NCI-H1694 (cell line): ENCODE measurements around the gene SPEM2.
"Not testable (repeated sequence)": the region's sequence is repeated elsewhere in the genome, so short reads cannot be mapped to it uniquely, and the experiment has no call there.

ENCODE experiments used
- DNase-seq: peaks from one replicate; lab custom pipeline; 2025; lab: John Stamatoyannopoulos, UW

The SPEM2 gene

GRCh38 chr17:7442142-7442541, 16.7 kb downstream of the SPEM2 start:
- no peak for DNase-seq

DNA sequence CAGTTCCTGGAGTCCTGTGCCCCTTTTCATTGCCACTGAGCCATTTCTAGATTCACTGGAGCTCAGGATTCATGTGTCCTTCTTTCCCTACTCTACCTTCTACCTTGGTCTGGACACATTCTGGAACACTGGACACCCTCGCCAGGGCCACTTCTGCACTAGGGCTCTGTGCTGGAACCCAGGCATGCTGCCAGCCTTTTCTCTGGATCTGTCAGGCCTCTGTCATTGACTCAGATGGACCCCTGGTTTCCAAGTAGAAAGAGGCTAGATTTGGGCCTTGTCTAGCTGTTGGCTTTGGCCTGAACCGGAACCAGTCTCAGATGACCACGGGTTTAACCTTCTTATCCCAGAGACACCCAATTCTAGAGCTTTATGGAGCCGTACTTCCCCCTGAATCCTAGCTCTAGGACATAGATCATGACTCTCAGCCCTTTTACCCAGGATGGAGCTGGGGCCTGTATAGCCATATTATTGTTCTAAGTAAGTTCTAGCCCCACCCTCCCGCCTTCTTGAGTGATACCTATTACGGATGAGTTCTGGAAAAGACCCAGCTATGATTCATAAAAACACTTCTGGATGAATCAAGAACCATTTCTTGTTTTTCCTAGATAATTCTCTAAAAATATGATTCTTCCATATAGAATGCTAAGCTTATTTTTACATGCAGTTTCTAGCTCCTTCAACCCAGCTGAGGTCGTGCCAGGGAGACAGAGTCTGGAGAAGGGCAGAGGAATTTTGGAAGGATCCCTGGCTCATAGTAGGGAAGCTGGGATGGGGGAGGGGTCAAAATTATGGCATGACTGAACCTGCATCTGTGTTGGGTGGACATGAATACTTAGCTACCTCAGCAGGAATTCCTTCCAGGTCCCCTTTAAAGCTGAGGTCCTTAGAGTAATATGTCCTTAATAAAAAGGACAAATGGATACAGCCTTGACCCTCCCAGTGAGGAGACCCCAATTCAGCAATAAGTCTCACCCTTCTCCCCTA, 18.4 kb downstream of the SPEM2 start:
- no peak for DNase-seq

DNA sequence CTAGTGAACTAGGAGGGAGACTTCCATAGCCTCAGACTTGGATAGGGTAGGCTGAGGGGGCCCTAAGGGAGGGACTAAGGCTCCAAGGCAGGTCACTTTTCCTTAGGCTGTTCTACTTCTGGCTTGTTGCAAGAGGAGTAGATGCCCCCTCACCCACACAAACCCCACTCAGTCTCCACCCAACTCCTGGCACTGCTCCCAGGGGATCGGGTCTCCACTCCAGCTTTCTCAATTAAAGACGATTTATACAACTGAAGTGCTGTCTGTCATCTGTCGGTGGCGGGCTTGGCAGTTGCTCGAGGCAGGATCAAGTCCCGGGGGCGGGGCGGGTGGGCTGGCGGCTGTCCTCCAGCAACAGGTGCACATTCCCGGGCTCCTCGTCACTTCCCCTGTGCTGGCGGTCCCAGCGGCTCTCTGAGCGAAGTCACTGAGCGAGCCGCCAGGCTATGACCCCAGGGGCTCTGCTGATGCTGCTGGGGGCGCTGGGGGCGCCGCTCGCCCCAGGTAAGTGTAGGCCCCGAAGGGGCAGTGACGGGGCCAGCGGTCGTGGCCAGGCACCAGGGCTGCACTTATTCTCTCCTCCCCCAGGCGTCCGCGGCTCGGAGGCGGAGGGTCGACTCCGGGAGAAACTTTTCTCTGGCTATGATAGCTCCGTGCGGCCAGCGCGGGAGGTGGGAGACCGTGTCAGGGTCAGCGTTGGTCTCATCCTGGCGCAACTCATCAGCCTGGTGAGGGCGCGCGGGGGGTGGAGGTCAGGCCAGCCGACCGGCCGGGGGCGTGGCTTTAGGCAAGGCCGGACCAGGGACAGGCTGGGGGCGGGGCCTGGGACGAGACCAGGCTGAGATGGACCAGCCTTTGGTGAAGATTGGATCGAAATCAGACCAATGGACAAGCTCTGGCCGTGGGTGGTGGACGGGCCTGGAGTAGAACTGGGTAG, 19.5 kb downstream of the SPEM2 start, which contains the start of gene CHRNB1:
CHRNB1 (plus strand) TSS at position 380 of the 937 bp plus-strand sequence; CDS start at position 447, 67 bp downstream.
- no peak for DNase-seq

DNA sequence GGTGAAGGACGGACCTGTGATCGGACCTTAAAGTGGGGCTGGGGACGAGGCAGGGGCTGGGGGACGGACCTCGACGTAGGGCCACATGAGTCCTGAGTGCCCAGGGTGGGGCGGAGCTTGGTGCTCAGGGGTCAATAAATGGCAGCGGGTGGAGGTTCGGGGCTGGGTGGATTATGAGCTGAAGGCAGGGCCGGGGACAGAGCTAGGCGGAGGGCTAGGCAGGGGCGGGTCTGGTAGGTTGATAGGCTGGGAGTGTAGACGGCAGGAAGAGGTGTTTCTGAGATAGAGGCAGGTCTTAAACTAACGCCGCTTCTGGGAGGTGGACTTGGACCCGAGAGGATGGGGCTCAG, 20.2 kb downstream of the SPEM2 start:
- no peak for DNase-seq

GRCh38 chr17:7448461-7448860, 23.0 kb downstream of the SPEM2 start:
- DNase-seq: no peak

GRCh38 chr17:7459961-7460545, 34.6 kb downstream of the SPEM2 start:
- no peak for DNase-seq

DNA sequence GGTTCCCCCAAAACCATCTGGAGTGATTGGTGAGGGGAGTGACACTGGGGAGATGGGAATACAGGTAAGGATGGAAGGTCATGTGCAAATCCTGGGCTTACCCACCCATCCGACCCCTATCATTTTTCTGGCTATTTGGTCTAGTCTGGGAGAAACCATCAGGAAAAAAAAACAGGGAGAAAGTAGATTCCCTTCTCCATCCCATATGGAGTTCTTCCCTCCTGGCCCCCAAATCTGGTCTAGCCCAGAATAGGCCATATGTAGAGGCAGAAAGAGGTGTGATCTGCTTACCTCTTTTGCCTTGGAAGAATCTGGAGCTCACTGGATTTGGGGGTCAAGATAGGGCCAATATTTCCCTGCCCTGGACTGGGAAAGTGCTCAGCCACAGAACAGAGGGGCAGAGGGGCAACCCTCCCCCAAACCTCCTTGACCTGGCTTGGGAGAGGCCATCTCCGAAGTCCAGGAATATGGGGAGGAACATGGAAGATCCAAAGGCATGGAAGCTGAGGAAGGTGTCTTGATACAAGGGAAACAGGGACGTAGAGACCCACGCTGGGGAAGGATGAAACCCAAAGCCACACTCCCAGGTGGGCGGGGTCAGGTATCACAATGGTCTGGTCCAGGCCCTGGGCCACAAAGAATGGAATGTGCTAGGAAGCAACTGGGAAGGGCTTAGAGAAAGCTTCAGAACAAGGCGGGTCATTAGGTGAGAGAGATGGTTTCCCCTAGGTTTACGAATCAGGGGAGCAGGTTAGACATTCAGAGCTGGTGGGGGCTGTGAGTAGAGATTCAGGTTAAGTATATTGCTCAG, 35.6 kb downstream of the SPEM2 start:
- no peak for DNase-seq

GRCh38 chr17:7462474-7463371, 37.3 kb downstream of the SPEM2 start:
- no peak for DNase-seq

DNA sequence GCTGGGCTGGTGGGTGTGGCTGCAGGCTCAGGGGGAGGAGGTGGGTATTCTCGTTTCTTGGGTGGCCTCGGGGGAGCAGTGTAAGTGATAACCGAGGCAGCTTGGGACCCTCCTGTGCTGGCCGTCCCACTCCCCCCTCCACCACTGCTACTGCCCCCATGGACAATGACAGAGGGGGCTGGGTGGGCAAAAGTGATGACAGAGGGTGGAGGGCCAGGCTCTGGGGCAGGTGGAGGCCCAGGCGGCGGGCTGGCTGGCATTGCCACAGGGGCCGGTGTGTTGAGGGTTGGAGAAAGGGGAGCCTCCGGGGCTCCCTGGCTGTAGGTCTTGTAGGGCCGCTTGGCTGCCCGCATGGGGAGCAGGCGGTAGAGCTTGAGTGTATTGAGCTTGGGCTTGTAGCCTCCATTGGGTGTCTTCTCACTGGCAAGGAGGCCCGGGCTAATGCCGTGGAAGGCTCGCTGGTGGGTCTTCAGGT, 38.0 kb downstream of the SPEM2 start:
- no peak for DNase-seq

- no peak for DNase-seq
Measured at GRCh38 chr17:7464081-7464480, 38.7 kb downstream of the SPEM2 start.

DNA sequence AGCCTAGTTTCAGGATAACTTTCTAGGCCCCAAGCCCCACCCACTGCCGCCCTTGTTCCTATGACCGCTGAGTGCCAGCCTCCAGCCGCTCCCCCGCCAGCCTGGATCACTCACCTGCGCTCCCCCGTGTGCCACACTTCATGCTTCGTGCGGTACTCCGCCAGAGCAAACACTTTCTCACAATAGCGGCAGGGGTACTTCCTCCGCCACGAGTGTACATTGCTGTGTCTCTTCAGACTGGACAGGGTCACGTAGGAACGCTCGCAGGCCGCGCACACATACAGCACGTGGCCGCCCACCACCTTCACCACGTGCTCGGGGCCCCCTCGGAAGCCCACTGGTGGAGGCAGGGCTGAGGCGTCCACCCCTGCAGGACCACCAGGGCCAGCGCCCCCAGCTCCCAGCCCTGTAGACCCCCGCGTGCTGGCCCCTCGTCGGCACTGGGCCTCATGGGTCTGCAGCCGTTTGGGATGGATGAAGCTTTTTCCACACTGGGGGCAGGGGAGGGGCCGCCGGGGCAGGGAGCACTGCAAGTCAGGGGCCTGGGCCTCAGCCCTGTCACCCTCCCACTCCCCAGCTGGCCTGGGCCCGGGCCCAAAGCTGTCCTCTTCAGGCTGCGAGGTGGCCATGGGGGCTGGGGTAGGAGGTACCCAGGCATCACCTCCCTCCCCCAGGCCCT, 40.3 kb downstream of the SPEM2 start:
- no peak for DNase-seq

- DNase-seq: no peak
Measured at GRCh38 chr17:7466318-7466638, 40.9 kb downstream of the SPEM2 start.

DNA sequence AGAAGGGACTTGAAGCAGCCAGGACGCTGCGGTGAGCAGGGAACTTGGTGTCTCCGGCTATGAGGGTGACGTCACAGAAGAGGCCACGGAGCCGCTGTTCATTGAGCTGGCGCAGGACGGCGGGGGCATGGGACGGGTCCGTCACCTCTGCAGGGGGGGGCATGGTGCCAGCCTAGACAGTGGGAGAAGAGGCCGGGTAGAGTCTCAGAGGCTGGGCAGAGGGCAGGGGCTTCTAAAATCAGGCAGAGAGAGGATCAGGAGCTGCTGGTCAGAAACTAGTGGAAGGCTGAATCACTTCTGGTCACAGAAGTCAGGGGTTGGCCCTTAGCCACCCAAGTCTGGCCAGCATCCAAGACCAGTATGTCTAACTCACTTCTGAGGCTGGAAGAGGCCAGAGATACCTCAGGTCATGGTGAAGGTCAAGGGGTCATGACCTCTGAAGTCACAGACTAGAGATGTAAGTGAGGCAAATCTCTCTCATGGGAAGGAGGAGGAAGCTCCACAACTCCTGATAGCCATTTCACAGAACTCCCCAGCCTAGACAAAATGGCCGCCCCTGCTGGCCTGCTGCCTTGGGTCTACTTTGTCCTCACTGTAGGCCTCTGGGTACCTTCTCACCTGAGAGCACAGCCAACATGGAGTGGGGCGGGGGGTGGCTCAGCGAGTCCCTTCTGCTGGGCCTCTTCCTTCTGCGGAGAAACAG, 41.4 kb downstream of the SPEM2 start:
- no peak for DNase-seq

DNA sequence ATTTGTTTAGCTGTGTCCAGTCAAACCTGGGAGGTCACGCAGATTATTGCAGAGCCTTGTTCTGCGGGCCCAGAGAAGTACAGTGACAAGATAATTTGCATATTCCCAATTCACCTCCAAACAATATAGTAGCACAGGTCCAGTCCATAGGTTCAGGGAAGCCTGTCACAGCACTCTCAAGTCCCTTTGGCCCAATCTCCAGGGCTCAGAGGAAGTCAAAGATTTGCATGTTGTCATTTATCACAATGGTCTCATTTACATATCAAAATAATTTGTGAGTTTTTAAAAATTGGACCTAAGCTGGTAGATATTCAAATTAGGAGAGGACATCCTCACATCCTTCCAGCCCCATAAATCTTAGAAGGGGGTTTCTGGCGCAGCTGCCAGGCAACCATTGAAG, 42.1 kb downstream of the SPEM2 start:
- DNase-seq: no peak

- no peak for DNase-seq
Measured at GRCh38 chr17:7468290-7468689, 42.9 kb downstream of the SPEM2 start.

GRCh38 chr17:7468804-7469389, 43.5 kb downstream of the SPEM2 start:
- DNase-seq: no peak

DNA sequence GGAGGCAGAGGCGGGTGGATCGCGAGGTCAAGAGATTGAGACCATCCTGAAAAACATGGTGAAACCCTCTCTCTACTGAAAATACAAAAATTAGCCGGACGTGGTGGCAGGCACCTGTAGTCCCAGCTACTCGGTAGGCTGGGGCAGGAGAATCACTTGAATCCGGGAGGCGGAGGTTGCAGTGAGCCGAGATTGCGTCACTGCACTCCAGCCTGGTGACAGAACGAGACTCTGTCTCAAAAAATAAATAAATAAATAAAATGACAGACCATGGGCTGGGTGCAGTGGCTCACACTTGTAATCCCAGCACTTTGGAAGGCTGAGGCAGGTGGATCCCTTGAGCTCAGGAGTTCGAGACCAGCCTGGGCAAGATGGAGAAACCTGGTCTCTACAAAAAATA, 44.4 kb downstream of the SPEM2 start:
- DNase-seq: not testable (repeated sequence)

DNA sequence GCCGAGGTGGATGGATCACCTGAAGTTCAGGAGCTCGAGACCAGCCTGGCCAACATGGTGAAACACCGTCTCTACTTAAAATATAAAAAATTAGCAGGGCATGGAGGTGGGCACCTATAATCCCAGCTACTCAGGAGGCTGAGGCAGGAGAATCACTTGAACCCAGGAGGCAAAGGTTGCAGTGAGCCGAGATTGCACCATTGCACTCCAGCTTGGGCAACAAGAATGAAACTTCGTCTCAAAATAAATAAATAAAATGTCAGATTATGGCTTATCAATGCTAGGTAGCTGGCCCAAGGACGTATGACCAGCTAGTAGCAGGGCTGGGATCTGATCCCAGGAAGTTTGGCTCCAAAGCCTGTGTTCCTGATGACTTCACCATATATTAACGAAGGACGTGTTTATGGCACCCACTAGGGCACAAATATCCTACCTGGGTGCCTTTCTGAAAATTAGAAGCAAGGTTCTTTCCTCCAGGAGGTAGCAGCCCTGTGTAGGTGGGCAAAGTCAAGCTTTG, 45.1 kb downstream of the SPEM2 start:
- DNase-seq: not testable (repeated sequence)

- DNase-seq: no peak
Measured at GRCh38 chr17:7471729-7472128, 46.3 kb downstream of the SPEM2 start.
